Stimulated activated CD4-positive, alpha-beta T cell treated with anti-CD3 and anti-CD28 coated beads, Interleukin-4, amount 100 ng/mL, for 24 hours (primary cell): ENCODE results near the gene CAPZB.
A peak's percentile ranks its signal among the peaks of the same experiment; 100 is the strongest.
"Not testable (repeated sequence)": the region's sequence is repeated elsewhere in the genome, so short reads cannot be mapped to it uniquely, and the experiment has no call there.

Experiments used
- DNase-seq: peaks from one replicate; pipeline ENCODE4 v3.0.0-alpha.2; 2020

CAPZB gene

GRCh38 chr1:19485362-19486187 is at the start of gene CAPZB:
CAPZB (minus strand) TSS chr1:19485539; CDS start chr1:19485438, 101 bp downstream.
- DNase-seq = peak; percentile 93

- DNase-seq = no peak
Measured at GRCh38 chr1:19534281-19534680, 48.9 kb upstream of the CAPZB start.

DNA sequence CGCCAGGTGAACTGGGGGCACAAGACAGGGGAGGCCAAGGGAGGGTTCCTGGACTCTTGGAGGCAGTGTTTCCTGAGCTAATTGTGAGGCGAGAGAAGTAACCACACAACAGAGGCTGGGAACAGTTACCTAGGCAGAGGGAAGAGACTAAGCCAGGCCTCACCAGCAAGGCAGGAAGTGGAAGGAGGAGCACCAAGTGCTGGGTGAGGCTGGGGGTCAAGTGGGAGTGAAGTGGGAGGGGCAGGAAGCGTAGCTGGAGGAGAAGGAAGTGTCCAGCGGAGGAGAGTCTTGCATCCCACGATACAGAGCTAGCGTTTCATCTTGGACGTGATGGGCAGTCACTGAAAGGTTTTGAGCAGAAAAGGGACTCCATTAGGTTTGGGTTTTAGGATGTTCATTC is 48.3 kb upstream of the CAPZB start:
- DNase-seq = no peak

- no peak for DNase-seq
Measured at GRCh38 chr1:19532519-19532918, 47.2 kb upstream of the CAPZB start.

- no peak for DNase-seq
Measured at GRCh38 chr1:19529664-19530063, 44.3 kb upstream of the CAPZB start.

- DNase-seq = no peak
Measured at GRCh38 chr1:19528438-19528837, 43.1 kb upstream of the CAPZB start.

GRCh38 chr1:19525607-19526545 is 40.5 kb upstream of the CAPZB start:
- DNase-seq = no peak

- DNase-seq = no peak
Measured at GRCh38 chr1:19524791-19525190, 39.5 kb upstream of the CAPZB start.

DNA sequence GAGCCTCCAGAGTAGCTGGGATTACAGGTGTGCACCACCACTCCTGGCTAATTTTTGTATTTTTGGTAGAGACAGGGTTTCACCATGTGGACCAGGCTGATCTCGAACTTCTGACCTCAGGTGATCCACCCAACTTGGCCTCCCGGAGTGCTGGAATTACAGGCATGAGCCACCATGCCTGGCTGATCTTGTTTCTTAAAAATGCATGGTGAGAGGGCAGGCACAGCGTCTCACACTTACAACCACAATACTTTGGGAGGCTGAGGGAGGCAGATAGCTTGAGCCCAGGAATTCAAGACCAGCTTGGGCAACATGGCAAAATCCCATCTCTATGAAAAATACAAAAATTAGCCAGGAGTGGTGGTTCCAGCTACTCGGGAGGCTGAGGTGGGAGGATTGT is 37.2 kb upstream of the CAPZB start:
- not testable (repeated sequence) for DNase-seq

- DNase-seq = no peak
Measured at GRCh38 chr1:19521411-19521810, 36.1 kb upstream of the CAPZB start.

DNA sequence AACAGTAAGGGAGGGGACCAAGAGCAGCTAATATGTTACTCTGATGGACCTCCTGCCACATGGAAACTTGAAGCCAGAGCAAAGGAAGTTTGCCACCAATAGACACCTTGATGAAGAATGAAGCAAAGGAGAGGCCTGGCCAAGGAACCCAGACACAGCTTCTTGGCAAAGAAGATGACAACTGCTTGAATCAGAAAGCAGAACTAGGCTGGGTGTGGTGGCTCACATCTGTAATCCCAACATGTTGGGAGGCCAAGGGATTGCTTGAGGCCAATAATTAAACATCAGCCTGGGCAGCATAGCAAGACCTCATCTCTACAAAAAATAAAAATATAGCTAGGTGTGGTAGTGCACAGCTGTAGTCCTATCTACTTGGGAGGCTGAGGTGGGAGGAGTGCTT is 31.7 kb upstream of the CAPZB start:
- DNase-seq = no peak

DNA sequence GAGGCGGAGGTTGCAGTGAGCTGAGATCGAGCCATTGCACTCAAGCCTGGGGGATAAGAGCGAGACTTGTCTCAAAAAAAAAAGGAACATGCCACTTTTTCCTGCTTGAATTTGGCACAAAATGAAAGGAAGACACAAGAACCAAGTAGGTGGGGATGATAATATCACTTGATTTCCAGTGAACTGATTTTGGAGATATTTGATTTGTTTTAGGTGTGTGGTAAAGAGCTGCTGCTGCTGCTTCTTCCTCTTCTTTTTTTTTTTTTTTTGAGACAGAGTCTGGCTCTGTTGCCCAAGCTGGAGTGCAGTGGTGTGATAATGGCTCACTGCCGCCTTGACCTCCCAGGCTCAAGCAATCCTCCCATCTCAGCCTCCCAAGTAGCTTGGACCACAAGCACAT is 29.9 kb upstream of the CAPZB start:
- no peak for DNase-seq

GRCh38 chr1:19514391-19514831 is 29.1 kb upstream of the CAPZB start:
- DNase-seq = no peak

DNA sequence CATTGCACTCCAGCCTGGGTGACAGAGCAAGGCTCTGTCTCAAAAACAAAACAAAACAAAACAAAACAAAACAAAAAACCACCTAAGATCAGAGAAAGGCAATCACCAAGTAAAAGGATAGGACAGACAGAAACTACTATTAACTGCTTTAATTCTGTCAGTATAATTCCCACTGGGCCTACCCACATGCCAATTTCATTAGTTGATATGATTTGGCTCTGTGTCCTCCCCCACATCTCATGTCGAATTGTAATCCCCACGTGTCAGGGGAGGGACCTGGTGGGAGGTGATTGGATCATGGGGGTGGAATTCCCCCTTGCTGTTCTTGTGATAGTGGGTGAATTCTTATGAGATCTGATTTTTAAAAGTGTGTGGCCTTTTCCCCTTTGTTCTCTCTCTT is 27.2 kb upstream of the CAPZB start:
- DNase-seq = no peak

DNA sequence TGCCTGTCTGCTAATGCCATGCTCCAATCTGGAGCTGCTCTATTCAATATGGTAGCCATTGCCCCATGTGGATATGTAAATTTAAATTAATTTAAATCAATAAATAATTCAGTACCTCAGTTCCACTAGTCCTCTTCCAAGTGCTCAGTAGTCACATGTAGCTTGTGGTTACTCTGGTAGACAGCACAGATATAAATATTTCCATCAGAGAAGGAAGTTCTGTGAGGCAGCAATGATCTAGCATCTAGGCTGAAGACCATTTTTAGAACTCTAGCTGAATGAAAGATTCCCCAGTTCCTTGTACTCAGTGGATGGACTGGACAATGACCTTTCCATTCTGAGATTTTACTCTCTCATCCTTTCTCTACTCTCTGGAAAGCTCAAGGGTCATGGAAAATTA is 25.8 kb upstream of the CAPZB start:
- no peak for DNase-seq

DNA sequence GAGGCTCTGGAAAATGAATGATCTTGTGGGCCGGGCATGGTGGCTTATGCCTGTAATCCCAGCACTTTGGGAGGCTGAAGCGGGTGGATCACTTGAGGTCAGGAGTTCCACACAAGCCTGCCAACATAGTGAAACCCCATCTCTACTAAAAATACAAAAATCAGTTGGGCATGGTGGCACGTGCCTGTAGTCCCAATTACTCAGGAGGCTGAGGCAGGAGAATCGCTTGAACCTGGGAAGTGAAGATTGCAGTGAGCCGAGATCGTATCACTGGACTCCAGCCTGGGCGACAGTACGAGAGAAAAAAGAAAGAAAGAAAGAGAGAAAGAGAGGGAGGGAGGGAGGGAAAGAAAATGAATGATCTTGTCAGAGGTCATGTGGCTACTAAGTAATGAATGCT is 24.3 kb upstream of the CAPZB start:
- DNase-seq = not testable (repeated sequence)

DNA sequence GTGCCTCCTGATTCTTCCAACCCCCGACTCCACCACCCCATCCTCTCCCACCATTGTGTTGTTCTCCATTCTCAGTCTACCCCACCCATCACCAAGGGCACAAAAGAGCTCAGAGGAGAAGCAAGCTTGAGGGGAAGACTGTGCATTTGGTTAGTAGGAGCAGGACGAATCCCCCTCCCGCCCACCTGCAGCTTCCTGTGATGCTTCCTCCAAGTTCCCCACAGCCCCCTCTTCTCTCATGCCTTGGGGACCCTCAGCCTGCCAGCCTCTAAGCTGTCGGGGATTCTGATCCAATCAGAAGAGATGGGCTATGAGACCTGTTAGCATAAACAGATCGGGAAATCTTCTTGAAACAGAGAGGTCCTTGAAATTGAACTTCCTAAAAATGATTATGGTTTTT is 22.2 kb upstream of the CAPZB start:
- DNase-seq = no peak

DNA sequence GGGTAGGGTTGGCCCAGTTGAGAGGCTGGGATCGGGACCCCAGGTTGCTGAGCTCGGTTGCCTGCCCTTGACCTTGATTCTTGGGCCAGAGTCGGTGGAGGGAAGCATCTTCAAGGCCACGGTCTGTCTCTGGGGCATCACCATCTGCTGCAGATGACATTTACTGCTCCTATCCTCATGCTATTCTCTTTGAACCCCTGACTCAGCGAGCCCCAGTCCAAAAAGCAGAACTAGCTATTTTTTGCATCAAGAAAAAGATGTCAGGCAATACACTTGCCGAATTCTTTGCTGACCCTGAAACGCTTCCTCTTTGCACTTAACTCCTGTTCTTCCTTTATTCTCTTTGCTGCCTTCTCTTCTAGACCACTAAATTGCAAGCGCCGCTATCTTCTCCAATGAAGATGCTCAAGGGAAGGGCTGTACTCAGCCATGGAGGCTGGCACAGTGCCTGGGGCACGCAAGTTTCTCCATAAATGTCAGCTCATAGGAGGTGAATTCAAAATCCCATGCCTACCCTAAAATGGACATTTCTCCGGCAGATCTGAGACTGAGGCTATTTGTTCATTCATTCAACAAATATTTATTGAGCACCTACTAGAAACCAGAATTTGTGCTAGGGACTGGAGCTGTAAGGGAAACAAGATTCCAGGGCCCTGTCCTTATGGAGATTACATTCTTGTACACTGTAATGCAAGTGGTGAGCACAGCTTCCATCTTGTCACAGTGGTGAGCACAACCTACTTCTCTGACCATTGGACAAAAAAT is 20.5 kb upstream of the CAPZB start:
- DNase-seq = no peak

DNA sequence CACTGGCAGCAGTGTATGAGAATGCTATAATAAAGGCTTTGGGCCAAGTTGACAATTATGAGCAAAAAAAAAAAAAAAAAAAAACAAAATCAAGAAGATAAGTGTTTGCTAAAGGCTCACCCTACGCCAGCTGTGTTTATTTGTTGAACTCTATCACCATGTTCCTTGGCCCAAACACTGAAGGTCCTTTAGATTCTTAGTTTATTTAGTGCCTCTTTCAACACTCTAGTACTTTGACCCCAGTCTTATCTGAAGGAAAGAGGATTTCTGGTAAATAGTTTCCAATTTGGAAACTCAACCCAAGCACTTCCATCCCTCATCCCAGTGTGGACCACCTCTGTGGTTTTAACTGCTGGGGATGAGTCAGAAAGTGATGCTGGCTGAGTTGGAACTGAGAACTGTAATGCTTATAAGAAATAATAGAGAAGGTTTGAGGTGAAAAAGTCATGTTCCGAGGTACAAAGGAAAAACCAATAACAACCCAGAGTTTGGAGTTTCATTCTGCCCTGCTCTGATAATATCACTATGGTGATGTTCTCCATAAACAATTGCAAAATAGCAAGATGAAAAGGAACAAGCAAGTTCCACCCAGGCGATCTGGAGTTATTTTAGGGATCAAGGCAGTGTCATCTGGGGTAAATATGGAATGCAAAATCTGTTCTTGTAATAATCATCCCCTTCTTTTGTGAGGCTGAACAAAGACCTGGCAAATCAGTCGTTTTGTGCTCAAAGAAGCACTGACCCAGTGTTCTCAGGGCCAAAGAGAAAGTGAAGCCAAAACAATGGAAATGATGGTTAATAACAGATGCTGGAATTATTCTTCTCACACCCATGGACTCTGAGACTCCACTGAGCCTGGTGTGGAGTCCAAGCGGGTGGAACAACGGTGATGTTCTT is 19.7 kb upstream of the CAPZB start:
- DNase-seq = no peak

DNA sequence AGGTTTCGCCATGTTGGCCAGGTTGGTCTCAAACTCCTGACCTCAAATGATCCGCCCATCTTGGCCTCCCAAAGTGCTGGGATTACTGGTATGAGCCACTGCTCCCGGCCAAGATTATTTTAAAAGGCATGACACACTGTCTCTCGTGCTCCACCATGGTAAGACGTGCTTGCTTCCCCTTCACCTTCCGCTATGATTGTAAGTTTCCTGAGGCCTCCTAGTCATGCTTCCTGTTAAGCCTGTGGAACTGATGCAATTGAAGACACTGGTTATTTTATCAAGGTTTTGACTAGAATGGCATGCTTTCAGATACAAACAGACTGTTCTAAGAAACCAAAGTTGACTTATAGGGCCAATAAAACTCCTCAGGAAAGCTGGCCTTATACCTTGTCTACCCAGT is 16.9 kb upstream of the CAPZB start:
- DNase-seq = not testable (repeated sequence)

DNA sequence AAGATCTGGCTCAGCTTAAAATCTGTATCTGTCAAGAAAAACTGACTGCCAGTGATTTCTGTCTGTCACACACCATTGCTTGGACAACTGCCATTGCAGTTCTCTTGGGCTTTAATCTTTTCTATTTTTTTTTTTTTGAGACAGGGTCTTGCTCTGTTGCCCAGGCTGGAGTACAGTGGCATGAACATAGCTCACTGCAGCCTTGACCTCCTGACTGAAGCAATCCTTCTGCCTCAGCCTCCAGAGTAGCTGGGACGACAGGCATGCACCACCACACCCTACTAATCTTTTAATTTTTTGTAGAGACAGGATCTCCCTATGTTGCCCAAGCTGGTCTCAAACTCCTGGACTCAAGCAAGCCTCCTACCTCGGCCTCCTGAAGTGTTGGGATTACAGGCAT is 14.5 kb upstream of the CAPZB start:
- not testable (repeated sequence) for DNase-seq

- not testable (repeated sequence) for DNase-seq
Measured at GRCh38 chr1:19497443-19497842, 12.1 kb upstream of the CAPZB start.
